Transverse colon (tissue), 4 donors: Measurements from ENCODE around the gene HOXB2.

ENCODE experiments used
- POLR2AphosphoS5 ChIP-seq, 3 donors: sonication (generic); formaldehyde crosslinking; IDR thresholded peaks; one replicate each; pipeline ENCODE4 v1.6.1; 2016; ENCODE audit warnings: antibody characterized with exemption in 3 of 3
- TF ChIP-seq, protein P1 (sequence below), 5 experiments: fragments of 200-600 bp in 3 of 5; fragments of 450-650 bp in 2 of 5; sonication (generic) in 3 of 5; IDR thresholded peaks; 1 replicate in 2 of 5; 2 replicates in 3 of 5; pipeline ENCODE4 v1.5.1; 2016 to 2017; ENCODE audit warnings: antibody characterized with exemption in 5 of 5, inconsistent platforms in 3 of 5, mild to moderate bottlenecking in 2 of 5, moderate library complexity in 1 of 5

DNA sequence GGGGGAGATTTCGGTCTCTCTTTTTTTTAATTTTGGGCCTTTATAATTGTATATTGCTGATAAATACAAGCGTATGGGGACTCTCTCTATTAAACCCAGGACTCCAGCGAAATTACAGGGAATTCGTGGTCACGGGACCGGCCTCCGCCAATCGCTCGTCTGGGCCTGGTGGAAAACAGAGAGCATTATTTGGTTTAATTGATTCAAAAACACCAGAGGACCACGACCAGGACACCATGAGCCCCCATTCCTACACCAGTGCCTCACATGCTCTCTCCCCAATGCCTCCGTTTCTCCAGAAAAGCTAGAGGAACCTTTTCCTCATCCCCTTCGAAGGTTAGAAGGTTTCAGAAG, at the start of gene HOXB2:
- TF ChIP-seq POLR2AphosphoS5 (IDR thresholded peaks at IDR 0.05) = no peak
- TF ChIP-seq, protein P1, sequence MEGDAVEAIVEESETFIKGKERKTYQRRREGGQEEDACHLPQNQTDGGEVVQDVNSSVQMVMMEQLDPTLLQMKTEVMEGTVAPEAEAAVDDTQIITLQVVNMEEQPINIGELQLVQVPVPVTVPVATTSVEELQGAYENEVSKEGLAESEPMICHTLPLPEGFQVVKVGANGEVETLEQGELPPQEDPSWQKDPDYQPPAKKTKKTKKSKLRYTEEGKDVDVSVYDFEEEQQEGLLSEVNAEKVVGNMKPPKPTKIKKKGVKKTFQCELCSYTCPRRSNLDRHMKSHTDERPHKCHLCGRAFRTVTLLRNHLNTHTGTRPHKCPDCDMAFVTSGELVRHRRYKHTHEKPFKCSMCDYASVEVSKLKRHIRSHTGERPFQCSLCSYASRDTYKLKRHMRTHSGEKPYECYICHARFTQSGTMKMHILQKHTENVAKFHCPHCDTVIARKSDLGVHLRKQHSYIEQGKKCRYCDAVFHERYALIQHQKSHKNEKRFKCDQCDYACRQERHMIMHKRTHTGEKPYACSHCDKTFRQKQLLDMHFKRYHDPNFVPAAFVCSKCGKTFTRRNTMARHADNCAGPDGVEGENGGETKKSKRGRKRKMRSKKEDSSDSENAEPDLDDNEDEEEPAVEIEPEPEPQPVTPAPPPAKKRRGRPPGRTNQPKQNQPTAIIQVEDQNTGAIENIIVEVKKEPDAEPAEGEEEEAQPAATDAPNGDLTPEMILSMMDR (IDR thresholded peaks at IDR 0.05) = no peak
